Hypothalamus (tissue), 51 donors: ENCODE results near the gene CAPN9.
A peak's percentile ranks its signal among the peaks of the same experiment; 100 is the strongest.

ENCODE experiments used
- DNase-seq, 51 donors: peaks; one replicate each; lab custom pipeline; 2025; lab: John Stamatoyannopoulos, UW

CAPN9 gene

DNA sequence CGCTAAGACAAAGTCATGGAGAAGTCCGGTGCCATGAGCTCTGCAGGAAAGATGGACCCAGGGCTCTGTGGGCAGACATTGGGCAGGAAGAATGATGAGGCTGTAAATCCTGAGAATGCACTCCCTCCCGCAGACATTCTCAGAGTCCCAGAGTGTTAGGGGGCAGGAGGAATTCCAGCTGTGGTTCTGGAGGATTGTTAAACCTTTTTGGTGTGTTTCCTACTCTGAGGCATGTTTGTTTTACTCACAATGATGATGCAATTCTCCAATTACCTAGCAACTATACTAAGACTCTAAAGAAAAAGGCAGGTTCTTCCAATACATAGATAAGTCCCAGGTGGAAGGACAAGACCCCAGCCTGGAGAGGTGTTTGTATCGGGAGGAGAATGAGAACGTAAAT lies 2.8 kb upstream of the CAPN9 start:
- no peak for DNase-seq

DNA sequence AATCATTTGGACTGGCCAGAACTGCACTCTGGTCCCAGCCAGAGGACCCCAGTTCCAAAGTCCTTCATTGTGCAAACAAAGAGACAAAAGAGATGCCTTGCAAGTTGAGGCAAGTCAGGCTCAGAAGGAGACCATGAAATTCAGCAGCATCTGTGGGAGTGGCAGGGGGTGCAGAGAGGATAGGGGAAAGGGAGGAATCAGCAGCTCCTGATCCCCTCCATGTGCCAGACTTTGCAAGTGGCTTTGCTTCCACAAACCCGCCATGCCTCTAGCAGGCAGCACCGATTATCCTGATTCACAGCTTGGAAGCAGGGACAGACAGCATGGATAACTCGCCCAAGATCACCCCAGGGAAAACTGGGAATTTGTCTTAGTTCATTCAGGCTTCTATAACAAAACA lies 2.1 kb upstream of the CAPN9 start:
- DNase-seq: no peak

DNA sequence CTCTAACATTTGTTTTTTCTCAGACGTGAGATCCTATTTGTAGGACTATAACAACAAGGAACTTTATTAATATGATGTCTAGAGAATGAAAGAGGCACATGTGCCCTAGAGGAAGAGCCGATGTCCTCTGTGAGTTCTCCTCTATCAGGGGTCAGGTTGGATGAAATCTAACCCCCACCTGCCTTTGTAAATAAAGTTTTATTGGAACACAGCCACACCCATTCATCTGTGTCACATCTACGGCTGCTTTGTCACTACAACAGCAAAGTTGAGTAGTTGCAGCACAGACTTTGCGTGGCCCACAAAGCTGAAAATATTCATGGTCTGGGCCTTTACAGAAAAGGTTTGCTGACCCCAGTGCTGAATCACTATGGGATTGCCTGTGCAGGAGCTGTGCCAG lies 571 bp upstream of the CAPN9 start:
- no peak for DNase-seq

DNA sequence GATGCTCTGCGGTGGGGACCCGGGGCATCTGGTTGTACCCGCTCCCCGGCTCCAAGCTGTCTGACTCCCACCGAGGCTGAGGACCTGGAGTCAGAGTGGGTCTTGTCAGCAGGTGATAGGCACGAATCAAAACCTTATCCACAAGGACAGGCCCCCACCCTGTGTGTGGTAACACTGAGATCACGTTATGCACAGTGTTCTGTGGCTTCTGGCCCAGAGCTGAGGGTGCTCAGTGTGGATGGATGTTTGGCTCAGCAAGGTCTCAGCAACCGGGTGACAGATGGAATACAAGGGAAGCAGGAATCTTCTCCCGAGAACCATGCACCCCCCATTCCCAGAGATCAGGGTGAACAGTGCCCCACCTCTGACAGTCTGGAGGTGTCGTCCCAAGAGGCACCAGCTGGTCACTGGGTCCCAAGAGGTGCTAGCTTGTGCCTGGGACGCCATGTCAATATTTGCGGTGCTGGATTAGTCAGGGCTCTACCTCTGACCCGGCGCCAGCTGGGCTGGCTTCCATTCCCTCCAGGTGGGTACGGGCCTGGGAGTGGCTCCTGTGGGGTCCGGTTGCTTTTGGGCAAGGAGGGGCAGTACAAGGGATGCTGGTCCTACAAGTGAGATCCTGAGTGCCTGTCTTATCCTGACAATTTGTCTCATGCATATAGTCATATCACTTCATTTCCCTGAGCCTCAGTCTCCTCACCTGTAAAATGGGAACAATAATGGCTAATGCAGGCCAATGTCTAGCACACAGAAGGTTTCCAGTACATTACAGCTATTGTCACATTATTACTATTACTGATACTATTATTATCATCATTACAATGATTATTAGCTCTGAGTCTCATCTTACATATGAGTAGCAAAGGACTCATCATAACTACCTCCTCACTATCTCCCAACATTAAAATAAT lies 957 bp downstream of the CAPN9 start:
- no peak for DNase-seq

DNA sequence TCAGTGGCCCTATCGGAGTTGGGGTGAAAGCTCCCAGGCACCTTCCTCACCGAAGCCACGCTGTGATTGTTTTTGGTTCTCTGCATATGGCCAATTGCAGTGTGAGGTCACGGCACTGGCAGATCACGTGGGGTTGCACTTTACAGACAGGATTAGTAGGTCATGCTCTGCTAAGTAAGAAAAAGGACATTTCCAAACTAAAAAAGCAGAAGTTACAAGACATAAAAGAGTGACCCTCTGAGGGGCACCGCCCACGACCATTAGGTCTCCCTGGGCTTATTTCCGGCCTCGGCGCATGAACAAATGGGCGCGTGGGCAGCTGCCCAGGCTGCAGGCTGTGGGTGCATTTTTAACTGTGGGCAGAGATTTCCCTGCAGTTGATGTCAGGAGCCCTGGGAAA lies 2.0 kb downstream of the CAPN9 start:
- no peak for DNase-seq

DNA sequence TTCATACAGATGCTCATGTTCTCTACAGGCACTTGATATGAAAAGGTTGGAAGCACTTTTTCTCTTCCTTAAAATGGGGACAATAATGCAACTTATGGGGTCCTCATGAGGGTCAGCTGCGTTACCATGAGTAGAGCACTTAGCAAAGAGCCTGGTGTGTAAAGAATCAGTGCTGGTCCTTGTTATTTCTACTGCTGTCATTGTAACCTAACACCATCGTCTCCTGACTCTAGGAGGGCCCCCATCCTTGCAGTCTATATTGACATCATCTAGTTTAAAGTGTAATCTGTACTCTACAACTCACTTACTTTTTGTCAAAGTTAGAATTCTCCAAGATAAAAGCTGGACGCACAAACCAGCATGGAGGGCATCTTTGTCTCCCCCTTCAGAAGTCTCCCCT lies 2.4 kb downstream of the CAPN9 start:
- no peak for DNase-seq

DNA sequence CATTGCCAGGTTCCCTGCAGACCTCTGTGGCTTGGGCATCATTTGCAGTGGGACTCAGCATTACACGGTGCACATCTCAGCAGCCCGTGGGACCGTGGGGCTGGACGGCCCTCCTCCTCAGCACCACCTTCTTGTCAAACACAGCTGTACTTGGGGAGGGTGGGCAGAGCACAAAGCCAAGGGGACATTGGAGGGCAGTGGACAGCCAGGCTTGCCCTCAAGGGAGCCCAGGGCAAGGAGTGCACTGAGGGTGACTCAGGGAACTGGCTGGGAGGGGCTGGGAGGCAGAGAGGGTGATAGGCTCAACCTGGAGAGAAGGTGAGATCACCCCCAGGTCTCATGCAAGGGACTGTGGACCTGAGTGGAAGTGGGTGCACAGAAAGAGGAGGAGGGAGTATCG lies 3.4 kb downstream of the CAPN9 start:
- DNase-seq: no peak

DNA sequence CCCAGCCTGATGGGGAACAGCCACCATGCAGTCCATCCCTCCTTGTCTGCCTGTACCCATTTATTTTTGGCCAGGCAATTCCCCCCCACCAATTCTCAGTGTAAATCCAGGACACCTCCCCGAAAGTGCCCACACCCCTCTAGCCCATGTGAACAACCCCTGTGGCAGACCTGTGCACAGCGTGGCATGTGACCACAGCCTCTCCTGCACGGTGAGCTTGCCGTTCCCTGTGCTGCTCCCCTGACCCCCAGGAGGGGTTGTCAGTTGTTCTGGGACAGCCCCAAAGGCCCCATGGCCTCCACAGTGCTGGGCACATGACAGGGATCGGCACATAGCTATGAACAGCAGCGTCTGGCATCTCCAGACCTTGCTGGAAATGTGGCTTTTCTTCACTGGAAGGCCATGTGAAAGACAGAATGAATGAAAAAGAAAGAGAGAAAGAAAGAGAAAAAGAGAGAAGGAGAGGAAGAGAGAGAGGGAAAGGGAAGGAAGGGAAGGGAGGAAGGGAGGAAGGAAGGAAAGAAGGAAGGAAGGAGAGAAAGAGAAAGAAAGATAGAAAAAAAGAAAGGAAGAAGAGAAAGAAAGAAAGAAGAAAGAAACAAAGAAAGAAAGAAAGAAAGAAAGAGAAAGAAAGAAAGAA lies 3.9 kb downstream of the CAPN9 start:
- no peak for DNase-seq

DNA sequence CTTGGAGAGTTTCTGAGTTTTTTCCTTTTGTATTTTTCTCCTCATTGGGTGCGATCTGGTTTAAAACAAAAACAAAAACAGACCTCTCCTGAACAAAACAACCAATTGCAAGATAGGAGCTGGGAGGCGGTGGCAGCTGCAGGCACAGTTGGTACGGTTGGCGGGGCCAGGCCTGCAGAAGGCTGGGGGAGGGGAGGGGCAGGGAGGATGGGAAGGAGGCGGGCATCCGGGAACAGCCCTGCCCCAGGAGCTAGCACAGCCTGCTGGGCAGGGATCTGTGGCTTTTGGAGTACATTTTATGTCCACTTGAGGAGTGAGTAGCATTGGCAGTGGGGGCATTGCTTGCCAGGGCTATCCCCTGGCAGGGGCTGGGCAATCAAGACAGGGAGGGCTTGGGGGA lies 5.2 kb downstream of the CAPN9 start:
- peak in 48 of 51 donors; percentile 35 to 91 (median 73) for DNase-seq

DNA sequence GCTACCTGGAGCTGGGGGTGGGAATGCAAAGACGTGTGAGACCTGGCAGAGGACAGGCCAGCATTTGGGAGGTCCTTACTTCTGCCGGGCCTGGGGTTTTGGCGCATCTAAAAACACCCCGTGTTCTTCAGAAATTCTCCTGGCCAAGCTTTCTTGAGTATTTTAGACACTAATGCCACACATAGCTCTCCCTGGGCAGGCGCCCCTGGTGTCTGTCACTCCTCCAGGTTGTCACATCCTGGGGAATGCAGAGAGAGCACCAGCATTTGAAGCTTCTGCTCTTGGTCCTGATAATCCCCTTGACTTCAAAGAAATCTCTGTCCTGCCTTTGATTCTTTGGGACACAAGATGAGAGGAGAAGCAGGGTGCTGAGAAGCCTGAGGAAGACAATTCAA lies 6.0 kb downstream of the CAPN9 start:
- DNase-seq: peak in 2 of 51 donors; percentile 40 to 60

DNA sequence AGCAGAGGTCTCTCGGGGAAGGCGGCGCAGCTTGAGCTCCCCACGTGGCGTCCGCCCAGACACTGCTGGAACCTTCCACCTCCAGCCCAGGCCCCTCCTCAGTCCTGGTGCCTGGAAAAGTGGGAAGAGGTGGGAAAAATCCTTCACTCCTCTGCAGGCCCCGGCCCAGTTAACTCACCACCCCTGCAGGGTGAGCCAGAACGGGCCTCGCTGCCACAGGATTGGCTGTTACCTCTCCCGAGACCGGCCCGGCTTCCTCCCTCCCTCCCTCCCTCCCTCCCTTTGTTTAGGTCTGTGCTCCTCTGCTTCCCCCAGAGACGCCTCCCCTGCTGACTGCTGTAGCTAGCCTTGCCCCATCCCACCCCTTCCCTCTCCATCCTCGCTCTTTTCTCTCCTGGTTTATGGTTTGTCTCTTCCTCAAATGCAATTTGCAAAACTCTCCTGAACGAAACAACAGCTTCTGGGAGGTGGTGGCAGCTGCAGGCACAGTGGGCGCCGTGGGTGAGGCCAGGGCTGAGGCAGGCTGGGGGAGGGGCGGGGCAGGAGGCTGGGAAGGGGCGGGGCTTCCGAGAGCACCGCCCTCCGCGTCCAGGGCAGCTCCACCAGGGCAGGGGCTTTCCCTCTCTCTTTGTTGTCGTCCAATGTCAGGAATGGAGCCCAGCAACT lies 6.5 kb downstream of the CAPN9 start:
- DNase-seq: peak in 28 of 51 donors; percentile 13 to 84 (median 37)

DNA sequence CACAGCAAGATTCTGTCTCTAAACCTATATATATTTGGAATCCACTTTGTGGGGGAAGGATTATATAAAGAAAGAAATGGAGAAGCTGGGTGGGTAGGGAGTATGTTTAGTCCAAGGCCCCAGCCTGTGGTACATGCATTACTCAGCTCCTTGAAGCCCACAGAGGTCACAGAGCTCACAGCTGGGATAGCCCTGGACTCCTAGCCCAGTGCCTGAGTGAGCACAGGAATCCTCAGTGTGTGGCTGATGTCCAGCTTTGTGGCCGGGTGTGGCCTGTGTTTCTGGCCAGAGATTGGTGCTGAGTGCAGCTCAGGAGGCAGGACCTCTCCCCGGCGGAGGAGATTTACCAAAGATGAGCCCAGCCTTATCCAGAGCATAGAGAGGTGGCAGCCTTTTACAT lies 7.6 kb downstream of the CAPN9 start:
- no peak for DNase-seq

DNA sequence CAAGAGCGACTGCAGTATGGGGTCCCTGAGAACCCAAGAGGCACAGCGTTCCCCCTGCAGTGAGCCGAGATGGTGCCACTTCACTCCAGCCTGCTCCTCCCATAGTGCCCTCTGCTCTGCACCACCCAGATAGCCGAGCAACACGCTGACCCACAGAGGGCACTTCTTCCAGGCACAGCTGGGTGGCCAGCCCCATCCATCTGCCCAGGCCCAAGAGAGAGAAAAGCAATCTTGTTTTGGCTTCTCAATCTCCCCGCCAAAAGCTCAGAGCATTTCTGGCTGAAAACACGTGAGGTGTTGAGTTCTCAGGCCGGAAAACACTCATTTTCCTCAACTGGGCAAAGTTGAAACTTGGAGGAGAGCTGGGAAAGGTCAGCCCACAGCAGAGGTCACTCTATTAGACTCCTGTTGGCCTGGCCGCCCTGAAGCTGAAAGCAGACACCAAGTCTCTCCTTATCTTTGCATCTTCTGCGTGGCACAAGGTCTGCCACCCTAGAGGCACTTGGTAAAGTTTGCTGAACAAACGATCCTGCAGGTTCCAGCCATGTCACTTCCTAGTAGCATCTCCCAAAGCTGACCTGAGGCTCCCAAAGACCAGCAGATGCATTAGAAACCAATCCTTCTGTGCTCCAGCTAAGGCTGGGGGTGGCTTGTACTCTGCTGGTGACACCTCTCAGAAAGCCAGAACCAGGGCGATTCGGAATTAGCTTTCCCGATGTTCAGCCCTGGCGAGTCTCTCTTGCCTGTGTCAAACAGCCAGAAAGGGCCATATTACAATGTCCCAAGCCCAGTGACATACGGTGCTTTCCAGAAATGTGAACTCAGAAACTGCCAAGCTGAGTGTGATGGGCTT lies 10.9 kb downstream of the CAPN9 start:
- no peak for DNase-seq

DNA sequence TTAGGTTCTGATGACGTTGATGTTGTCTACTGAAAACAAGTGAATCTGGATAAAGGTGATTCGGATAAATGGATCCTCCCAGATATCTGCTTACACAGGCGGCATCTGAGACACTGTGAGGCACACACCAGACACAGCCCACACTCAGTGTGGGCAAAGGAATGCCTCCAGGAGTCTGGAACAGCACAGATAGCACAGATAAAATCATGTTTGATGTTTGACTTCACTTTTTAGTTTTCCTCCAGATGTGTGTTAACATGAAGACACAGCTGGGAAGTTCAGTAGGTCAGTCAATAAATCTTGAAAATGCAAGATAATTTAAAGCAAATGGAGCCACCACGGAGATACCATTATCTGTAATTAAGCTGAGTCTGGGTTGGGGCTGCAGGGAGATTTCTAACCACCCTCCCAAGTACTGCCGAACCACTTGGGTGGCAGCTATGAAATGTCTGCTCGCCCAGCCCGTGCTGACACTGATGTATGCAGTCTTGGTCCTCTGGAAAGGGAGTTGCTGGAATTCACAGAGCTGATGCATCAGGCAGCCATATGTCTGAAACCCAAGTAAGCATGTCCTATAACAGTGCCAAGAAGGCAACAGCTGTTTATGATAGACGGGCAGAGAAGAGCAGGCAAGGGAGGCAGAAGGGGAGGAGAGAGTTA lies 11.7 kb downstream of the CAPN9 start:
- DNase-seq: no peak

DNA sequence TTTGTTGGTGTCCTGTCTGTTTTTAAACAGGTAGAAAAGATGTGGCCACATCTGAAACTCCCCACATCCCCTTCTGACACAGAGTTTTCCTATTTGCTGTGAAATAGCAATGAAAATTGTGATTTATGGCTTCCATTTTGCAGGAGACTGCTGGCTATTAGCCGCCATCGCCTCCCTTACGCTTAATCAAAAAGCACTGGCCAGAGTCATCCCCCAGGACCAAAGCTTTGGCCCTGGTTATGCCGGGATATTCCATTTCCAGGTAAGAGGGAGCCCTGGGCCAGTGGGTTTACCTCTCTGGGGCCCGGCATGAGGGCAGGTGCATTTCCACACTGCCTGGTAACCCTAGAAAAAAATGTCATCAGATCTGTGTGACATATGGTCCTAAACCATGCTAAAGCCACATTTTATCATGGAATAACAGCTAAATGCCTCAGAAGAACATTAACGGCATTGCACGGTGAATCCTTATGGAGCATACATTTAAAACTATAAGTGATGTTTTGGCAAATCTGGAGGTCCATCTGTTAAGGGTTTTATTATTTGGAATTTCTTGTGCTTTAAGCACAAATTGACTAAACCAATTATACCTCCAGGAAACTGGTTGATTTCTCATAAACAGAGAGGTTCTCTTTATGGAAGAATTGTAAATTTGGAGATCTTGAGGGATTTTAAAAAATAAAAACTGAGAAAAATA lies 12.3 kb downstream of the CAPN9 start:
- DNase-seq: no peak

DNA sequence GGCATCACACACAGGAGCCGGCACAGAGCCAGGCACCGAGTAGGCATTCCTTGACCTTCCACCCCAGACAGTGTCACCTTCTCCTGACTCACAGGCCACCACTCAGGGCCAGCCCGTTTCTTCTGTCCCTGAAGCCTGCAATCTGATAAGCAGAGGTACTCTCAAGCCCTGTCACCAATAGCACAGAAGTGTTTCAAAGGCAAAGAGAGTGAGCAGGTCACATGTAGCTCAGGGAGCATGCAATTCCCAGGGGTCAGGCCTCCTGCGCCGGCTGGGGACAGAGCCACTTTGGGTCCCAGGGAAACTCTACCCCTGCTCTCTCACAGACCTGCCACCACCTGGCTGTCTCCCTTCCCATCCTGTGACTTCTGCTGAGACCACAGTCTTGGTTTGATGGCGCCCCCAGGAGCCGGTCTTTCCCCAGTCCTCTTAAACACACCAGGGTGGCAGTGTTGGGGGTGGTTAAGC lies 13.2 kb downstream of the CAPN9 start:
- DNase-seq: no peak

DNA sequence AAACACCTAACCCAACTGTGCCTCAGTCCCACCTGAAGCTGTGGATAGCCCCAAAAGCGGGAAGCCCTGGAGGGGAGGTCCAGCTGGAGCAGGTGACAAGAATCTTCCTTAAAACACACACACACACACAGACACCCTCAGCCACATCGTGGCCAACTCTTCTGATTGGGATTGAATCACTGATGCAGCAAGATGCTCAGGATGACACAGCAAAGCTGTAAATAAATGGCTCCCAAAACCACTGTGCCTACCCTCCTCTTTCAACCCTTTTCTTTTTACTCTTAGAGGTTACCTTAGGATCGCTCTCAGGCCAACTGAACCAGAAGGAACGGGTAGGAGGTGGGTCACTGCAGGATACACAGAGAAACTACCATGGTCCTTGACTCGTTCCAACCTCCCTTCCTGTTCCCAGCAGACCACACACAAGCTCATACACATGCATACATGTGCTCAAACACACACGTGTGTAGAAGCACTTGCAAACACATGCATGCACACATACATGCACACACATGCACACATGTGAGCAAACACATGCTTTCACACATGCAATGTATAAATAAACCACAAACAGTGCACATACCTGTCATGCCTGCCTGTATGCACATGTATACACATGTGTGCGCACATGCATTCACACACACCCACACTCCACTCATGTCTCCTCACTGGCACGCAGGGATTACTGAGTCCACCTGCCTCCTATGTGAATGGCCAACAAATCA lies 14.4 kb downstream of the CAPN9 start:
- no peak for DNase-seq

DNA sequence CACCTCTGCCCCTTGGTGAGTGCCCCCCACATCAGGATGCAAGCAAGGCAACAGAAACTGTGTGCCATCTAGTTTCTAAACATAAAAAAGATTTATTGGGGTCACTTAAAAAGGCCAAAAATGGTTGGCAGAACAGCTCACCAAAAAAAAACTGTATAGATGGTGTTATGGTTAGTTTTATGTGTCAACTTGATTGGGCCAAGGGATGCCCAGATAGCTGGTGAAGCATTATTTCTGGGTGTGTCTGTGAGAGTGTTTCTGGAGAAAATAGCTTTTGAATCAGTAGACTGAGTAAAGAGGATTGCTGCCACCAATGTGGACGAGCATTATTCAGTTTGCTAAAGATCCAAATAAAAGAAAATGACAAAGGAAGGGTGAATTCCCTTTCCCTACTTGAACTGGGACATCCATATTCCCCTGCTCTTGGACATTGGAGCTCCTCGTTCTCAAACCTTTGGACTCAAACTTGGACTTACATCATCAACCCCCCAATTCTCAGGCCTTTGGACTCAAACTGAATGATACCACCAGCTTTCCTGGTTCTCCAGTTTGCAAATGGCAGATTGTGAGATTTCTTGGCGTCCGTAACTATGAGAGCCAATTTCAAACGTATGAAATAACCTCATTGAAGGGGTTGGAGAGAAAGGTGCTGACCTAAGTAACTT lies 16.9 kb downstream of the CAPN9 start:
- DNase-seq: no peak
